ENCODE data around the gene PRKAR1A.
"Not testable (repeated sequence)": the region's sequence is repeated elsewhere in the genome, so short reads cannot be mapped to it uniquely, and the experiment has no call there.

Gene PRKAR1A

GRCh38 chr17:68482576-68483041 lies 29.6 kb upstream of the PRKAR1A start:
- no peak for DNase-seq (ENCODE audit: low read depth)
- TF ChIP-seq, protein P1, sequence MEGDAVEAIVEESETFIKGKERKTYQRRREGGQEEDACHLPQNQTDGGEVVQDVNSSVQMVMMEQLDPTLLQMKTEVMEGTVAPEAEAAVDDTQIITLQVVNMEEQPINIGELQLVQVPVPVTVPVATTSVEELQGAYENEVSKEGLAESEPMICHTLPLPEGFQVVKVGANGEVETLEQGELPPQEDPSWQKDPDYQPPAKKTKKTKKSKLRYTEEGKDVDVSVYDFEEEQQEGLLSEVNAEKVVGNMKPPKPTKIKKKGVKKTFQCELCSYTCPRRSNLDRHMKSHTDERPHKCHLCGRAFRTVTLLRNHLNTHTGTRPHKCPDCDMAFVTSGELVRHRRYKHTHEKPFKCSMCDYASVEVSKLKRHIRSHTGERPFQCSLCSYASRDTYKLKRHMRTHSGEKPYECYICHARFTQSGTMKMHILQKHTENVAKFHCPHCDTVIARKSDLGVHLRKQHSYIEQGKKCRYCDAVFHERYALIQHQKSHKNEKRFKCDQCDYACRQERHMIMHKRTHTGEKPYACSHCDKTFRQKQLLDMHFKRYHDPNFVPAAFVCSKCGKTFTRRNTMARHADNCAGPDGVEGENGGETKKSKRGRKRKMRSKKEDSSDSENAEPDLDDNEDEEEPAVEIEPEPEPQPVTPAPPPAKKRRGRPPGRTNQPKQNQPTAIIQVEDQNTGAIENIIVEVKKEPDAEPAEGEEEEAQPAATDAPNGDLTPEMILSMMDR (conservative IDR thresholded peaks at IDR 0.05; ENCODE audit: low read depth, low read length) = no peak
- H3K4me3 ChIP-seq (ENCODE audit: low read depth, low read length) = no peak overlapping the region

DNA sequence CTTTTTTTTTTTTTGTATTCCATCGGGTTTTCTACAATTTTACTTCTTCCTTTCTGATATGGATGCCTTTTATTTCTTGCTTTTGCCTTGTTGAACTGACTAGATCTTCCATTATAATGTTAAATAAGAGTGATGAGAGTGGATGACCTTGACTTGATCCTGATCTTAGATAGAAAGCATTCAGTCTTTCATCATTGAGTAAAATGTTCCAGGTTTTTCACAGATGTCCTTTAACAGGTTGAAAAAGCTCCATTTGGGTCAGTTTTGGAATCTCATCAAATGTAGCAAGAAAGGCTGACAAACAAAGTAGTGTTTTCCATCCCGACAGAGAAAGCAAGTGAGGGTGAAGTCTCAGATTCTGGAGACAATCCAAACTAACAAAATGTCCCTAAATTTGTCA lies 27.8 kb upstream of the PRKAR1A start:
- H3K4me3 ChIP-seq (ENCODE audit: low read depth, low read length) = no peak overlapping the region
- TF ChIP-seq, protein P1 (conservative IDR thresholded peaks at IDR 0.05; ENCODE audit: low read depth, low read length) = no peak
- DNase-seq (ENCODE audit: low read depth) = no peak

DNA sequence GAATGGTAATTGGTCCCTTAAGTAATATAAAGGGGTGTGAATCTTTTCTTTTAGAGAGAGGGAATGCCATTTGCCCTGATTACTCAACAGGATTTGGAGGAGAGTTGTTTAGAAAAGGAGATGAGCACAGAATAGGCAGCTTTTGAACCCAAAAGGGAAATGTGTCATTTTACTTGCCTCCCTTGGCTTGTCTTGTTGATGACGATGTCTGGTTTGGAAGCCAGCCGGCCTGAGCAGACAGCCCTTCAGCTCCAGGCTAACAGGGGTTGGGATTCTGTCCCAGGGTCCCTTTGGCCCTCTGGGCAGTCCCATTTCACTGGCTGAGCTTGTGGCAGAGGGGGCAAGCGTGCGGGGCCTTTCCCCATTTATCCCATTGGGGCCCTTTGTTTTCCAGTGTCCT lies 22.3 kb upstream of the PRKAR1A start:
- H3K4me3 ChIP-seq (ENCODE audit: low read depth, low read length) = no peak overlapping the region
- TF ChIP-seq, protein P1 (conservative IDR thresholded peaks at IDR 0.05; ENCODE audit: low read depth, low read length) = no peak
- no peak for DNase-seq (ENCODE audit: low read depth)

GRCh38 chr17:68491381-68492231 lies 20.6 kb upstream of the PRKAR1A start:
- DNase-seq (ENCODE audit: low read depth) = no peak
- no peak overlapping the region for H3K4me3 ChIP-seq (ENCODE audit: low read depth, low read length)
- TF ChIP-seq, protein P1 (conservative IDR thresholded peaks at IDR 0.05; ENCODE audit: low read depth, low read length) = no peak

- DNase-seq (ENCODE audit: low read depth); H3K4me3 ChIP-seq (ENCODE audit: low read depth, low read length): not testable (repeated sequence)
Measured at GRCh38 chr17:68492394-68493054, 19.7 kb upstream of the PRKAR1A start.

GRCh38 chr17:68495081-68495480 lies 17.1 kb upstream of the PRKAR1A start:
- H3K4me3 ChIP-seq (ENCODE audit: low read depth, low read length) = no peak overlapping the region
- TF ChIP-seq, protein P1 (conservative IDR thresholded peaks at IDR 0.05; ENCODE audit: low read depth, low read length) = no peak
- no peak for DNase-seq (ENCODE audit: low read depth)

DNA sequence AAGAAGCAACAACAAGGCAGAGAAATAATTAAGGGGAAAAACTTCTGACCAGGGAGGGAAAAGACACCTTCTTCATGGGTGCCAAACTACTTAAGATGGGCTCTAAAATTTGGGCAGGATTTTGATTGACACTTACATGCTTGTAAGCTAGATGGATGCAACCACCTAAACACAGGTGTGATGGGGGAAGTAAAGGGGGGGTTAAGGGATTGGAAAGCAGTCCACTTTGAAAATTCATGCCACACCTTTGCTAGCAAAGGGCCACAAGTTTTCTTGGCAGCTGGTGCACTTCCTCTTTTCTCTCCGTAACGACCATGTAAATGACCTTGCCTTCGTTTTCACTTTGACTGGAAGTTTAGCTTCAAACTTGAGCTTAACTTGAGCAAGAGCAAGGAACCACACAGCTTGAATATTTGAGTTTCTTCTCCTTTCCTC lies 14.3 kb upstream of the PRKAR1A start:
- H3K4me3 ChIP-seq (ENCODE audit: low read depth, low read length) = no peak overlapping the region
- TF ChIP-seq, protein P1 (conservative IDR thresholded peaks at IDR 0.05; ENCODE audit: low read depth, low read length) = no peak
- DNase-seq (ENCODE audit: low read depth) = no peak

Data from choroid plexus epithelial cell (primary cell).